CD4-positive, alpha-beta T cell (primary cell): ENCODE measurements around the gene IL5. TPM values are rescaled to one million over a fixed set of nuclear protein-coding genes. Genes with fewer than 3 reads are reported as not detected.

Source experiments
- ATAC-seq: fragments of 200-7000 bp; cut with Tn5 transposase; one replicate; pipeline ENCODE4 v1.10.0; 2022; ENCODE audit warnings: mild to moderate bottlenecking; ENCODE audit not compliant: poor library complexity
- CTCF ChIA-PET: fragments of 350-600 bp; sonication (Branson Sonifier 250); formaldehyde crosslinking; loops from one replicate; lab custom pipeline; 2021; ENCODE audit warnings: antibody characterized with exemption, inconsistent platforms; lab: Charles Lee
- POLR2A ChIA-PET: fragments of 350-600 bp; sonication (Branson Sonifier 250); formaldehyde crosslinking; loops from one replicate; lab custom pipeline; 2021; ENCODE audit warnings: antibody characterized with exemption, inconsistent platforms; lab: Charles Lee
- DNase-seq, 14 experiments: peaks; one replicate each; pipeline ENCODE4 v3.0.0-alpha.2; 2013 to 2020; ENCODE audit warnings: mixed read lengths in 2 of 14
- H3K27ac ChIP-seq, 2 donors: one replicate each; pipeline versions ENCODE4 v1.5.1 to v1.7.0; 2013; ENCODE audit warnings: low read length in 2 of 2, low read depth in 1 of 2, mild to moderate bottlenecking in 1 of 2
- H3K27me3 ChIP-seq, 2 experiments: 1 replicate in 1 of 2; 2 replicates in 1 of 2; pipeline versions ENCODE4 v1.6.1 to v1.7.0; 2013; ENCODE audit warnings: low read length in 2 of 2, control low read depth in 1 of 2, mild to moderate bottlenecking in 1 of 2, moderate library complexity in 1 of 2; ENCODE audit not compliant: insufficient read depth in 2 of 2, control insufficient read depth in 1 of 2
- H3K36me3 ChIP-seq: one replicate; pipeline ENCODE4 v1.6.1; 2013; ENCODE audit warnings: low read length, control low read depth; ENCODE audit not compliant: insufficient read depth
- H3K4me1 ChIP-seq: one replicate; pipeline ENCODE4 v1.6.1; 2013; ENCODE audit warnings: low read length, control low read depth; ENCODE audit not compliant: insufficient read depth
- H3K4me3 ChIP-seq: one replicate; pipeline ENCODE4 v1.5.1; 2013; ENCODE audit warnings: mild to moderate bottlenecking, low read length, moderate library complexity
- H3K9me3 ChIP-seq, 2 experiments: 1 replicate in 1 of 2; 2 replicates in 1 of 2; pipeline versions ENCODE4 v1.6.1 to v1.7.0; 2013; ENCODE audit warnings: low read length in 2 of 2, mild to moderate bottlenecking in 2 of 2, control low read depth in 1 of 2, moderate library complexity in 1 of 2; ENCODE audit not compliant: control insufficient read depth in 1 of 2, insufficient read depth in 1 of 2
- H3K27ac Mint-ChIP-seq: one replicate; pipeline ENCODE4 v1.8.0; 2020; ENCODE audit warnings: mixed read lengths
- H3K27me3 Mint-ChIP-seq: one replicate; pipeline ENCODE4 v1.8.0; 2021; ENCODE audit warnings: mixed read lengths
- H3K36me3 Mint-ChIP-seq: one replicate; pipeline ENCODE4 v1.8.0; 2021; ENCODE audit warnings: low read depth, mixed read lengths
- H3K4me1 Mint-ChIP-seq: one replicate; pipeline ENCODE4 v1.8.0; 2021; ENCODE audit warnings: low read depth, mixed read lengths
- H3K4me3 Mint-ChIP-seq: one replicate; pipeline ENCODE4 v1.8.0; 2020; ENCODE audit warnings: mild to moderate bottlenecking, mixed read lengths
- H3K9me3 Mint-ChIP-seq: one replicate; pipeline ENCODE4 v1.8.0; 2020; ENCODE audit warnings: mixed read lengths
- intact Hi-C, 2 experiments: fragments of 100-400 bp; cut with DNase I in 1 of 2; cut with micrococcal nuclease in 1 of 2; formaldehyde crosslinking; loops; one replicate each; pipeline versions ENCODE4 v1.15.1 to v1.9.0; 2023 to 2025; cut with DNase I, micrococcal nuclease
- total RNA-seq, 174 experiments: library from RNA in 2 of 174; stranded (reverse) in 2 of 174; gene quantifications; one replicate each; pipeline ENCODE4 v1.2.3 and lab custom pipeline; 2021 to 2026
- TF ChIP-seq, protein P1 (sequence below): fragments of 200-600 bp; IDR thresholded peaks from one replicate; pipeline ENCODE4 v1.8.0; 2022; ENCODE audit warnings: antibody characterized with exemption, mild to moderate bottlenecking

The IL5 gene
- total RNA-seq, 2 experiments from 2014 or later, result not detected

GRCh38 chr5:132497488-132497997, 45.8 kb downstream of the IL5 start:
- H3K27ac ChIP-seq, result peak overlapping the region; percentile 82 to 93
- peak overlapping the region; percentile 97 for H3K27ac Mint-ChIP-seq
- peaks cover 60% of the 10 kb centered on the region for H3K4me1 Mint-ChIP-seq
- H3K36me3 ChIP-seq, result no peaks in the 10 kb centered on the region
- peak in 3 of 14 experiments; percentile 8 to 35 (median 35) for DNase-seq
- intact Hi-C loops, result loop anchor here (2.0 to 10.0 kb wide), 3 partner anchors 40 to 1727 kb away; partner anchors contain the start of gene PPP2CA (in 1 of the 2)
- peak overlapping the region; percentile 93 for H3K4me3 ChIP-seq
- no peaks in the 10 kb centered on the region for H3K27me3 Mint-ChIP-seq
- H3K27me3 ChIP-seq, result no peaks in the 10 kb centered on the region
- H3K4me3 Mint-ChIP-seq, result peak overlapping the region; percentile 97
- no peaks in the 10 kb centered on the region for H3K9me3 Mint-ChIP-seq
- H3K4me1 ChIP-seq, result peaks cover 80% of the 10 kb centered on the region
- H3K9me3 ChIP-seq, result no peaks in the 10 kb centered on the region
- no peak for ATAC-seq
- TF ChIP-seq, protein P1, sequence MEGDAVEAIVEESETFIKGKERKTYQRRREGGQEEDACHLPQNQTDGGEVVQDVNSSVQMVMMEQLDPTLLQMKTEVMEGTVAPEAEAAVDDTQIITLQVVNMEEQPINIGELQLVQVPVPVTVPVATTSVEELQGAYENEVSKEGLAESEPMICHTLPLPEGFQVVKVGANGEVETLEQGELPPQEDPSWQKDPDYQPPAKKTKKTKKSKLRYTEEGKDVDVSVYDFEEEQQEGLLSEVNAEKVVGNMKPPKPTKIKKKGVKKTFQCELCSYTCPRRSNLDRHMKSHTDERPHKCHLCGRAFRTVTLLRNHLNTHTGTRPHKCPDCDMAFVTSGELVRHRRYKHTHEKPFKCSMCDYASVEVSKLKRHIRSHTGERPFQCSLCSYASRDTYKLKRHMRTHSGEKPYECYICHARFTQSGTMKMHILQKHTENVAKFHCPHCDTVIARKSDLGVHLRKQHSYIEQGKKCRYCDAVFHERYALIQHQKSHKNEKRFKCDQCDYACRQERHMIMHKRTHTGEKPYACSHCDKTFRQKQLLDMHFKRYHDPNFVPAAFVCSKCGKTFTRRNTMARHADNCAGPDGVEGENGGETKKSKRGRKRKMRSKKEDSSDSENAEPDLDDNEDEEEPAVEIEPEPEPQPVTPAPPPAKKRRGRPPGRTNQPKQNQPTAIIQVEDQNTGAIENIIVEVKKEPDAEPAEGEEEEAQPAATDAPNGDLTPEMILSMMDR, result no peak
- POLR2A ChIA-PET, result interaction anchor here (1.0 to 15.5 kb wide), 16 partner anchors 17 to 128 kb away, joined by 4 to 526 read pairs (median 24); partner anchors contain the start of genes IRF1, RAD50 and SLC22A5
- CTCF ChIA-PET, result interaction anchor here (1.1 to 10.2 kb wide), 5 partner anchors 19 to 128 kb away, joined by 3 to 104 read pairs (median 4); partner anchors contain the start of gene SLC22A5
- peaks cover 4% of the 10 kb centered on the region for H3K36me3 Mint-ChIP-seq

GRCh38 chr5:132496631-132497487, 46.5 kb downstream of the IL5 start:
- ChIA-PET POLR2A (interaction anchor here (0.5 to 15.5 kb wide), 29 partner anchors 16 to 1620 kb away, joined by 3 to 526 read pairs (median 11); partner anchors contain the start of genes AFF4, CCNI2, HSPA4 and IRF1), CTCF (interaction anchor here (0.9 to 10.2 kb wide), 7 partner anchors 16 to 128 kb away, joined by 3 to 104 read pairs (median 5); partner anchors contain the start of gene SLC22A5)
- DNase-seq (peak in 13 of 14 experiments; percentile 30 to 82 (median 57)), ATAC-seq (no peak)
- Mint-ChIP-seq H3K36me3 (peaks cover 4% of the 10 kb centered on the region), H3K9me3 (no peaks in the 10 kb centered on the region), H3K4me1 (peaks cover 66% of the 10 kb centered on the region), H3K27me3 (no peaks in the 10 kb centered on the region), H3K27ac (peak overlapping the region; percentile 97), H3K4me3 (peak overlapping the region; percentile 97)
- no peaks in the 10 kb centered on the region for H3K9me3 ChIP-seq
- H3K4me3 ChIP-seq, result peak overlapping the region; percentile 93
- no peaks in the 10 kb centered on the region for H3K27me3 ChIP-seq
- intact Hi-C loops, result loop anchor here (1.0 to 10.0 kb wide), 4 partner anchors 40 to 1728 kb away; partner anchors contain the start of gene PPP2CA (in 1 of the 2)
- TF ChIP-seq, protein P1, result no peak
- peak overlapping the region; percentile 82 to 93 for H3K27ac ChIP-seq
- H3K36me3 ChIP-seq, result no peaks in the 10 kb centered on the region
- H3K4me1 ChIP-seq, result peaks cover 87% of the 10 kb centered on the region

DNA sequence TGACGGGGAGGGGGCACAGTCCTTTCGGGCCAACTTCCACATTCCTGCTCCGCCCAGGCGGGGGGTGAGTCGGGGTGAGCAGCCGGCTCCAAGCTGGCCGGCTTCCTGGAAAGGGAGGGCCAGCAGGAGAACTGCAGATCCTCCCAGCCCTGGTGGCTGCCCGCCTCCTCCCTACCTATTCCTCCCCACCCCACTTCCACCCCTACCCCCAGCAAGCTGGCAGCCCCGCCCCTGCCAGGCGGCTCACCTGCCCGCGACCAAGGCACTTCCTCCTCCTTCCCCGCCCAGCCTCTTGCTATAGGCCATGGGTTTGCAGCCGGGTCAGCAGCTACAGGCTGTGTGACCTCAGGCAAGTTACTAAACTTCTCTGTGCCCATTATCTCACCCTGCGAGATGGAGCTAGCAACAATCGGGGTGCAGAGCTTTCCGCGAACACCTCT, 47.1 kb downstream of the IL5 start:
- CTCF ChIA-PET, result interaction anchor here (0.9 to 10.2 kb wide), 7 partner anchors 16 to 109 kb away, joined by 3 to 104 read pairs (median 5); no protein-coding TSS in a partner anchor
- POLR2A ChIA-PET, result interaction anchor here (0.7 to 15.5 kb wide), 30 partner anchors 9 to 1621 kb away, joined by 3 to 526 read pairs (median 10); partner anchors contain the start of genes AFF4, CCNI2, HSPA4 and IRF1
- H3K4me1 ChIP-seq, result peaks cover 88% of the 10 kb centered on the region
- Mint-ChIP-seq H3K4me3 (peak overlapping the region; percentile 97), H3K4me1 (peaks cover 70% of the 10 kb centered on the region), H3K36me3 (peaks cover 4% of the 10 kb centered on the region), H3K27ac (peak overlapping the region; percentile 97), H3K9me3 (no peaks in the 10 kb centered on the region), H3K27me3 (no peaks in the 10 kb centered on the region)
- H3K27ac ChIP-seq, result peak overlapping the region; percentile 82 to 93
- H3K9me3 ChIP-seq, result no peaks in the 10 kb centered on the region
- ATAC-seq (peak; percentile 72), DNase-seq (peak; percentile 72 to 96 (median 90))
- H3K36me3 ChIP-seq, result no peaks in the 10 kb centered on the region
- intact Hi-C loops, result loop anchor here (1.0 to 10.0 kb wide), 4 partner anchors 39 to 1729 kb away; partner anchors contain the start of gene PPP2CA (in 1 of the 2)
- TF ChIP-seq, protein P1, result no peak
- H3K27me3 ChIP-seq, result no peaks in the 10 kb centered on the region
- peak overlapping the region; percentile 93 for H3K4me3 ChIP-seq
